GM12892 (cell line): Measurements from ENCODE around the gene NRSN1.

Experiments used
- POLR2A ChIP-seq: IDR thresholded peaks from 2 replicates; pipeline ENCODE4 v1.6.1; 2011; ENCODE audit warnings: low read depth, low read length, control low read depth
- POLR2AphosphoS5 ChIP-seq: IDR thresholded peaks from 2 replicates; pipeline ENCODE4 v1.6.1; 2011; ENCODE audit warnings: low read depth, low read length, control low read depth
- TAF1 ChIP-seq: IDR thresholded peaks from 2 replicates; pipeline ENCODE4 v1.6.1; 2011; ENCODE audit warnings: low read depth, mild to moderate bottlenecking, control low read depth, low read length, borderline replicate concordance

DNA sequence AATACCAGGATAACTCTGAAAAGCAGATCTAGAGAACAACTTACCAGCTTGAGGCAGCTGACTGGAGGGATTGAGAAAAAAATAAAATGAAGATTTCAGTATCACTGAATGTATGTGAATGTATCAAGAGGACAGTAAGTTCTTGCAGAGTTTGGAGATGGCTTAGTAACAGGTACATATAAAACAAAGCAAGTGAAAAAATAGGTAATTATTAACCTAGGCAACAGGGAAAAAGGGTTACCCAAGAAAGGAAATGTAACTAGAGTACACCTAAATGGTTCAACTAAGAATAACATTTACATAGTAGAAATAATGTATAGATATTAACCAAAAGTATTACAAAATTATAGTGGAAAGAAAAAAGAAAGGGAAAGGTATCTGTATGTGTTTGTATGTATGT is 67.3 kb downstream of the NRSN1 start:
- TF ChIP-seq POLR2AphosphoS5 (no peak), TAF1 (no peak), POLR2A (no peak)
